Mucosa of rectum (tissue), 2 donors: ENCODE measurements around the gene AK4.
"Not testable (repeated sequence)": the region's sequence is repeated elsewhere in the genome, so short reads cannot be mapped to it uniquely, and the experiment has no call there.

Source experiments
- H3K27ac ChIP-seq, 2 donors: one replicate each; pipeline ENCODE4 v1.7.0; 2013; ENCODE audit warnings: inconsistent platforms in 2 of 2, low read depth in 2 of 2, low read length in 2 of 2
- H3K27me3 ChIP-seq, 2 donors: one replicate each; pipeline ENCODE4 v1.7.0; 2013; ENCODE audit warnings: low read length in 2 of 2; ENCODE audit not compliant: control insufficient read depth in 2 of 2, insufficient read depth in 2 of 2
- H3K36me3 ChIP-seq, 2 donors: one replicate each; pipeline ENCODE4 v1.7.0; 2013; ENCODE audit warnings: low read length in 2 of 2; ENCODE audit not compliant: control insufficient read depth in 2 of 2, insufficient read depth in 2 of 2
- H3K4me1 ChIP-seq, 2 donors: one replicate each; pipeline ENCODE4 v1.7.0; 2013; ENCODE audit warnings: low read length in 2 of 2, mild to moderate bottlenecking in 1 of 2; ENCODE audit not compliant: control insufficient read depth in 2 of 2, insufficient read depth in 2 of 2
- H3K4me3 ChIP-seq, 2 donors: one replicate each; pipeline ENCODE4 v1.7.0; 2013; ENCODE audit warnings: low read length in 2 of 2
- H3K9ac ChIP-seq, 2 donors: one replicate each; pipeline ENCODE4 v1.7.0; 2013; ENCODE audit warnings: low read length in 2 of 2, low read depth in 1 of 2, mild to moderate bottlenecking in 1 of 2
- H3K9me3 ChIP-seq, 2 donors: one replicate each; pipeline ENCODE4 v1.7.0; 2013; ENCODE audit warnings: low read length in 2 of 2; ENCODE audit not compliant: control insufficient read depth in 2 of 2
- donor health status: healthy.
- donor health status: Normal muscosa, but diverticular disease.

The AK4 gene

DNA sequence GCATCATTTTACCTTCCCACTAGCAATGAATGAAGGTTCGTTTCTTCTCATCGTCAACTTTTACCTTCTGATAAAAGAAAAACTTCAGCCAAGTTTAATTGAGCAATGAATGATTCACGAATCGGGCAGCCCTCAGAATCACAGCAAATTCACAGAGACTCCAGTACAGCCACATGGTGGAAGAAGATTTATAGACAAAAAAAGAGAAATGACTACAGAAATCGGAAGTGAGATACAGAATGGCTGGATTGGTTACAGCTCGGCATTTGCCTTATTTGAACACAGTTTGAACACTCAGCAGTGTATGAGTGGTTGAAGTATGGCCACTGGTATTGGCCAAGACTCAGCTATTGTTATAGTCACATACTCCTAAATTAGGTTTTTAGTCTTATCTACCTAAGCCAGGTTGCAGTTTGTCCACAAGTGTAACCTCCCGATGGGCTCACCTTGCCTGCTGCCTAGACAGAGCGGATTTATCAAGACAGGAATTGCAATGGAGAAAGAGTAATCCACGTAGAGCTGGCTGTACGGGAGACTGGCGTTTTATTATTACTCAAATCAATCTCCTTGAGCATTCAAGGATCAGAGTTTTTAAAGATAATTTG is 15.3 kb downstream of the AK4 start:
- peaks cover 2 to 9% of the 10 kb centered on the region in 2 donors for H3K4me1 ChIP-seq
- H3K27ac ChIP-seq: no peak overlapping the region
- H3K4me3 ChIP-seq: no peak overlapping the region
- no peaks in the 10 kb centered on the region for H3K27me3 ChIP-seq
- H3K9ac ChIP-seq: no peak overlapping the region
- no peaks in the 10 kb centered on the region for H3K36me3 ChIP-seq
- no peaks in the 10 kb centered on the region for H3K9me3 ChIP-seq

DNA sequence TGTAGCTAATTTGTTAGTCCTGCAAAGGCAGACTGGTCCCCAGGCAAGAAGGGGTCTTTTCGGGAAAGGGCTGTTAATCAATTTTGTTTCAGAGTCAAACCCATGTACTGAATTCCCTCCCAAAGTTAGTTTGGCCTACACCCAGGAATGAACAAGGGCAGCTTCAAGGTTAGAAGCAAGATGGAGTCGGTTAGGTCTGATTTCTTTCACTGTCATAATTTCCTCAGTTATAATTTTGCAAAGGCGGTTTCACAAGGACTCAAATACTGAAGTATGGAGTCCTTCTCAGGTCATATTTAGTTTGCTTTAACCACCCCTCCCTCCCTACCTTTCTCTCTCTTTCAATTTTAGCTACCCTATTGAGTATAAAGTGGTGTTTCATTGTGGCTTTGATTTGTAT is 16.1 kb downstream of the AK4 start:
- H3K27me3 ChIP-seq, H3K4me1 ChIP-seq, H3K27ac ChIP-seq, H3K36me3 ChIP-seq, H3K9me3 ChIP-seq, H3K9ac ChIP-seq, H3K4me3 ChIP-seq: not testable (repeated sequence)

DNA sequence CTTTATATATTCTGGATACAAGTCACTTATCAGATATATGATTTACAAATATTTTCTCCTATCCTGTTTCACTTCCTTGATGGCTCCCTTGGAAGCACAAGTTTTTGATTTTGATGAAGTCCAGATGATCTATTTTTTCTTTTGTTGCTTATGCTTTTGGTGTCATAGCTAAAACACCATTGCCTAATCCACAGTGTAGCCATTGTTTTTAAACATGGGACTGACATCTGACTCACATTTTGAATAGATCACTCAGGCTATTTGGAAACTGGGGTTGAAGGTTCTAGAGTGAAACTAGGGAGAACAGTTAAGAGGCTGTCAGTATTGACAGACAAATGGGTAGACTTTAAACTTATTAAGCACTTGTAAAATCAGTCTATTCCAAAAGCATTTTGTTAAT is 16.6 kb downstream of the AK4 start:
- Histone ChIP-seq H3K4me1 (peaks cover 0 to 4% of the 10 kb centered on the region in 2 donors), H3K9ac (no peak overlapping the region), H3K4me3 (no peak overlapping the region), H3K9me3 (no peaks in the 10 kb centered on the region), H3K27ac (no peak overlapping the region), H3K27me3 (no peaks in the 10 kb centered on the region), H3K36me3 (no peaks in the 10 kb centered on the region)

DNA sequence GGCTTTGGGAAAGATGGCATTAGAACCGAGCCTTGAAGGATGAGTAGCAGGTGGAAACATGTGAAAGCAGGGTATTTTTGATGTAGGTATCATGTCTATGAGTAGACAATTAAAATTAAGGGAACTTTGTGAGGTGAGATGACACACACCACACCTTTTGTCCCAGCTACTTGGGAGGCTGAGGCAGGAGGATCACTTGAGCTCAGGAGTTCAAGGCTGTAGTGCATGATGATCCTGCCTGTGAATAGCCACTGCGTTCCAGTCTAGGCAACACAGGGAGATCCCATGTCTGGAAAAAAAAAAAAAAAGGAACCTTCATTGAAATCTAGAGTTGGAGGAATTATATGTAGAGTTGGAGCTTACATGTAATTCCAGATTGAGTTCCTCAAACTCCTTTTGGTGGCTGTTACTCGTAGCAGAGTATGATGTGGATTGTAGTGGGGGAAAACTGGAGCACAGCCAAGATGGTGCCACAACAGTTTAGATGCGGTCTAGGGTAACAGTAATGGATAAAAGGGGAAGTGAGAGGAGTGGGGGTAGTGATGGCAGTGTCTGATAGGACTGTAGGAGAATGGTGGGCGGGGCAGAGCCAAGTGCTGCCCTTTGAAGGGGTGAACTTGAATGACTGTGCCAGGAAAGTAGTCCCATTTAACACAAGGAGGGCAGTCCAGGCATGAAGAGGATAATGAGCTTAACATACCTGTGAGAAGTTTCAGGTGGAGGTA is 17.4 kb downstream of the AK4 start:
- Histone ChIP-seq H3K4me1 (peaks cover 0 to 4% of the 10 kb centered on the region in 2 donors), H3K27ac (no peak overlapping the region)

DNA sequence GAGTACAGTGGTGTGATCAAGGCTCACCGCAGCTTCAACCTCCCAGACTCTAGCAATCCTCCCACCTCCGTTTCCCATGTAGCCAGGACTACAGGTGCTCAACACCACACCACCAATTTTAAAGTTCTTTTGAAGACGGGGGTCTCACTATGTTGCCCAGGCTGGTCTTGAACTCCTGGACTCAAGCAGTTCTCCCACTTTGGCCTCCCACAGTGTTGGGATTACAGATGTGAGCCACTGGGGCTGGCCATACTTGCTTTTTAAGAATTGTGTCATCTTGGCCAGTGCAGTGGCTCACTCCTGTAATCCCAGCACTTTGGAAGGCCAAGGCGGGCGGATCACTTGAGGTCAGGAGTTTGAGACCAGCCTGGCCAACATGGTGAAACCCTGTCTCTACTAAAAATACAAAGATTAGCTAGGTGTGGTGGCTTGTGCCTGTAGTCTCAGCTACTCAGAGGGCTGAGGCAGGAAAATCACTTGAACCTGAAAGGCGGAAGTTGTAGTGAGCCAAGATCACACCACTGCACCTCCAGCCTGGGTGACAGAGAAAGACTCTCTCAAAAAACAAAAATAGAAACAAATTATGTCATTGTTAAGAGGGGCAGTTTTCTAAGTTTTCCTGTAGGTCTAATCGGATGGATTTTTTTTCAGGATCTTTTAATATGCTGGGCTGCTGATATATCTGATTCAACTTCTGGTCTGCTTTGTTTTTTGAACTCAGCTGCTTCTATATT is 18.7 kb downstream of the AK4 start:
- no peaks in the 10 kb centered on the region for H3K27me3 ChIP-seq
- no peak overlapping the region for H3K4me3 ChIP-seq
- no peaks in the 10 kb centered on the region for H3K9me3 ChIP-seq
- no peaks in the 10 kb centered on the region for H3K36me3 ChIP-seq
- no peak overlapping the region for H3K27ac ChIP-seq
- H3K9ac ChIP-seq: no peak overlapping the region
- peaks cover 0 to 7% of the 10 kb centered on the region in 2 donors for H3K4me1 ChIP-seq

More for the DNA sequence above, 17.4 kb downstream of the AK4 start:
- Histone ChIP-seq H3K9me3 (no peaks in the 10 kb centered on the region), H3K9ac (no peak overlapping the region), H3K36me3 (no peaks in the 10 kb centered on the region), H3K27me3 (no peaks in the 10 kb centered on the region), H3K4me3 (no peak overlapping the region)

DNA sequence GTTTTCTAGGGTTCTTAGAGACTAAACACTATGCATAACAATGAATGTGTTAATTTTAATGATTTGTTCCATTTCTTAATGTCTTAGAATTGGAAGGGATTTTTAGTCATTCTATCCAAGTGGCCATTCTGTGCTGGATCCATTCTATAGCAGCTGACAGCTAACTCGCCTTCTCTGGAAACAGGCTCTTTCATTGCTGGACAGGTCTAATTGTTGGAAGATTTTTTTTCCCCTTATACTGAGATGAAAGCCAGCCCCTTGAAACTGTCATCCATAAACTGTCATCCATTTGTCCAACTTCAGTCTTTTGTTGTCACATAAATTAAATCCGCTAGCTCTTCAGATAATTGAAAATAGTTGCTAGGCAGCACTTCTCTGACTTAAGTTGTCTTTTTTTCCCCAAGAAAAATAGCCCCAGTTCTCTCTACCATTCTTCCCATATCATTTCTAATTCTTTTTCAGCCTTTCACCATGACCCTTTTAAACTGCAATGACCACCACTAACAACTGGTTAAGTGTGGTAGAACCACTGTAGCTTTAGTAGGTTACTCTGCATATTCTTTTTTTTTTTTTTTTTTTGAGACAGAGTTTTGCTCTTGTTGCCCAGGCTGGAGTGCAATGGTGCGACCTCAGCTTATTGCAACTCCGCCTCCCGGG is 19.7 kb downstream of the AK4 start:
- Histone ChIP-seq H3K36me3 (no peaks in the 10 kb centered on the region), H3K9me3 (no peaks in the 10 kb centered on the region), H3K4me1 (peaks cover 0 to 7% of the 10 kb centered on the region in 2 donors), H3K27ac (no peak overlapping the region), H3K9ac (no peak overlapping the region), H3K4me3 (no peak overlapping the region), H3K27me3 (no peaks in the 10 kb centered on the region)

DNA sequence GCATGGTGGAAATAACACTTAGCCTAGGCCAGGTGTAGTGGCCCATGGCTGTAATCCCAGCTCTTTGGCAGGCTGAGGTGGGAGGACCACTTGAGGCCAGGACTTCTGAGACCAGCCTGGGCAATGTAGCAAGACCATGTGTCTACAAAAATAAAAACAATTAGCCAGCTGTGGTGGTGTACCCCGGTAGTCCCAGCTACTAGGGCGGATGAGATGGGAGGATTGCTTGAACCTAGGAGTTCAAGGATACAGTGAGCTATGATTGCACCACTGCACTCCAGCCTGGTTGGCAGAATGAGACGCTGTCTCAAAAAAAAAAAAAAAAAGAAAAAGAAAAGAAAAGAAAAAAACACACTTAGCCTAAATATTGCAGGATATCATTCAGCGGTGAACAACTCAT is 20.9 kb downstream of the AK4 start:
- no peaks in the 10 kb centered on the region for H3K9me3 ChIP-seq
- H3K27ac ChIP-seq: no peak overlapping the region
- no peak overlapping the region for H3K4me3 ChIP-seq
- no peaks in the 10 kb centered on the region for H3K27me3 ChIP-seq
- peaks cover 0 to 7% of the 10 kb centered on the region in 2 donors for H3K4me1 ChIP-seq
- H3K36me3 ChIP-seq: no peaks in the 10 kb centered on the region
- H3K9ac ChIP-seq: no peak overlapping the region

DNA sequence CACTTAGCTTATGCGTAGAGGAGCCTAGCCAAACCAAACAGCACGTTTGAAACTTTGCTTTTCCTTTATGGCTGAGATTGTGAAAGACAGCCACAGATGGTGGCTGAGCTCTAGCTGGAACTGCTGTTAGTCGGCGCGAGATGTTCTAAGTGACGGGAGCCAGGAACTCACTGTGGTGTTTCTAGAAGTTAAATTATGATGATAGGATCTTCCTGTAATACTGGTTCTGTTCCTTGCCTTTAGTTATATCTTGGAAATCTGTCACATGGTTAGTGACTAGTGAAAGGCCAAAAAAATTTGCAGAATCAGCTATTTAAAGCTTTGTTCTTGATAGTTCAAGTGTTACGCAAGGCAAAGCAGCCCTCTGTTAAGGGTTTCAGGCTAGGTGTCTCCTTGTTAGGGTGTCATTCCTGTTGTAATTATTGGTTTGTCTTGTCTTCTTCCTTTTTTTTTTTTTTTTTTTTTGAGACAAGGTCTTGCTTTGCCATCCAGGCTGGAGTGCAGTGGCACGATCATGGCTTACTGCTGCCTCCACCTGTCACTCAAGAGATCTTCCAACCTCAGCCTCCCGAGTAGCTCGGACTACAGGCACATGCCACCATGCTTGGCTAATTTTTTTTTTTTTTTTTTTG is 22.6 kb downstream of the AK4 start:
- H3K27ac ChIP-seq: no peak overlapping the region
- H3K4me1 ChIP-seq: peaks cover 0 to 8% of the 10 kb centered on the region in 2 donors
- H3K9me3 ChIP-seq: no peaks in the 10 kb centered on the region
- no peaks in the 10 kb centered on the region for H3K27me3 ChIP-seq
- H3K36me3 ChIP-seq: no peaks in the 10 kb centered on the region
- no peak overlapping the region for H3K4me3 ChIP-seq
- no peak overlapping the region for H3K9ac ChIP-seq

DNA sequence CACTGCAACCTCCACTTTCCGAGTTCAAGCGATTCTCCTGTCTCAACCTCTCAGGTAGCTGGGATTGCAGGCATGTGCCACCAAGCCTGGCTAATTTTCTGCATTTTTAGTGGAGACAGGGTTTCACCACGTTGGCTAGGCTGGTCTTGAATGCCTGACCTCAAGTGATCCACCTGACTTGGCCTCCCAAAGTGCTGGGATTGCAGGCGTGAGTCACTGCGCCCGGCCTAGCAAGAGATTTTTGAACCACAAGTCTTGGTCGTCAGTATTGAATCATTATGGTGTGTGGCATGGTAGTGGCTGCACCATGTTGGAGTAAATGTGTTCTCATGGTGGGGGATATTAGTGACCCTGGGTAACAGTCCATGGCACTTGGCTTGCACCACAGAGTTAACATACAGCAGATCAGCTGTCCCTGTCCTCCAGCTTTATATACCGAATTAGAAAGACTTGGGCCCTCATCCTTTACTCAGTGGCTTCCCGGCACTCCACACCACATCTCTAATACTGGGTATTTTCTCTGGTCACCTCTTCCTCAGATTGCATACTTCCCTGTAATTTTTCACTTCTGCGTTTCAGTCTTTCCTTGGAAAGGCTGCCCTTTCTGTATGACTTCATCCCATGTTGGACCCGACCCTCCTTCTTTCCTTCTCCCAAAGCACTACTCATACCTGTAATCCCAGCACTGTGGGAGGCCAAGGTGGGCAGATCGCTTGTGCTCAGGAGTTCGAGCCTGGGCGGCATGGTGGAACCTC is 25.1 kb downstream of the AK4 start:
- Histone ChIP-seq H3K4me1 (peaks cover 0 to 5% of the 10 kb centered on the region in 2 donors), H3K36me3 (no peaks in the 10 kb centered on the region), H3K27me3 (no peaks in the 10 kb centered on the region), H3K27ac (no peak overlapping the region), H3K4me3 (no peak overlapping the region), H3K9ac (no peak overlapping the region), H3K9me3 (no peaks in the 10 kb centered on the region)
